ENCODE data around the gene MALL. TPM values are rescaled to one million over a fixed set of nuclear protein-coding genes. Genes with fewer than 3 reads are reported as not detected.
A peak's percentile ranks its signal among the peaks of the same experiment; 100 is the strongest.
"Not testable (repeated sequence)": the region's sequence is repeated elsewhere in the genome, so short reads cannot be mapped to it uniquely, and the experiment has no call there.

MALL gene
- polyA plus RNA-seq: 100 to 1,000 TPM; 123 to 199 (median 172) TPM
- long read RNA-seq, donor 1: 0 reads
- long read RNA-seq, donor 2, transcript MALL-201 (4 exons, 3,061 nt): major isoform, 44 of 51 reads
- long read RNA-seq, donor 2, partial matches to known transcripts: 5 of 51 reads
- long read RNA-seq, donor 2, other reads (novel, unspliced or antisense): 0 of 51 reads
- long read RNA-seq, donor 3, transcript MALL-201 (4 exons, 3,061 nt): major isoform, 38 of 38 reads
- long read RNA-seq, donor 3, partial matches to known transcripts: 0 of 38 reads
- long read RNA-seq, donor 3, other reads (novel, unspliced or antisense): 0 of 38 reads
- long read RNA-seq, donor 4: 0 reads
- long read RNA-seq, donor 5, transcript MALL-201 (4 exons, 3,061 nt): major isoform, 11 of 11 reads
- long read RNA-seq, donor 5, partial matches to known transcripts: 0 of 11 reads
- long read RNA-seq, donor 5, other reads (novel, unspliced or antisense): 0 of 11 reads
- long read RNA-seq, donor 6, transcript MALL-201 (4 exons, 3,061 nt): major isoform, 53 of 76 reads
- long read RNA-seq, donor 6, partial matches to known transcripts: 22 of 76 reads
- long read RNA-seq, donor 6, other reads (novel, unspliced or antisense): 0 of 76 reads
- long read RNA-seq, donor 7: 0 reads
- long read RNA-seq, donor 8: 0 reads
- long read RNA-seq, donor 9, transcript MALL-201 (4 exons, 3,061 nt): major isoform, 16 of 16 reads
- long read RNA-seq, donor 9, partial matches to known transcripts: 0 of 16 reads
- long read RNA-seq, donor 9, other reads (novel, unspliced or antisense): 0 of 16 reads
- long read RNA-seq, donor 10, transcript MALL-201 (4 exons, 3,061 nt): major isoform, 37 of 37 reads
- long read RNA-seq, donor 10, partial matches to known transcripts: 0 of 37 reads
- long read RNA-seq, donor 10, other reads (novel, unspliced or antisense): 0 of 37 reads

DNA sequence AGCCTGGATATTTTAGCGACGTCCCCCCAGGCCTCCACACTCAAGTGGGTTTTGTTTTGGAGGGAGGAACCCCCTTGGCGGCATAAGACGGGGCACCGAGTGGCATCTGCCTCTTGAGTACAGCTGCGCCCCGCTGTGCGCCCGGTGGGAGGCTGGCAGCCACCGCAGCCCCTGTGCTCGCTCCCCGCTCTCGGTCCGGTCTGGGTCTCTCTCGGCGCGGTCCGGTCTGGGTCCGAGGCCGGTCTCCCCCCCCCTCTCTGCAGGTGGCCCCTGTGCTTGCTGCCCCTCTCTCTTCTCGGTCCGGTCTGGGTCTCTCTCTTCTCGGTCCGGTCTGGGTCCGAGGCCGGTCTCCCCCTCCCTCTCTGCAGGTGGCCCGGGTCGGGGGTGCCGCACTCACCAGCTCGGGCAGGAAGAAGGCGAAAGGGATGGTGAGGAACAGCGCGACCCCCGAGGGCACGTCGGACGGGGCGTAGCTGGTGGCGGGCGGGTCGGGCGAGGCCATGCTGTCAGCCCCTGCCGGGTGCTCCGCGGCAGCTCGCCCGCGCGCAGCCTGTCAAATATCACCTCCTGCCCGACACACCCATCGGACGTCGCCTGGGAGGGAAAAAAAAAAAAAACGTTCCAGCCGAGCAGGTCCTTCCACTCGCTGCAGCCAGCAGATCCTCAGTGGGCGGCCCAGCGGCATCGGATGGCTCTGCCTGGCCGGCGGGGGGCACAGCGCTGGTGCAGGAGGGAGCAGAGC lies at the start of gene MALL:
Gene MALL (minus strand): TSS at position 532 of the 742 bp plus-strand sequence. CDS start 30 bp downstream, at position 502.
- peak within 1 kb of the TSS; percentile 85 to 99 (median 99) for H3K27ac ChIP-seq (ENCODE audit: low read depth in 1 of 3, low read length in 2 of 3)
- FAIRE-seq: no peak
- peaks cover under 1 to 37% (median 7%) of the 10 kb centered on the region in 3 donors for H3K4me1 ChIP-seq (ENCODE audit: control insufficient read depth in 3 of 3, insufficient read depth in 2 of 3, low read depth in 1 of 3, low read length in 2 of 3)
- H3K27me3 ChIP-seq (ENCODE audit: control insufficient read depth in 3 of 3, insufficient read depth in 3 of 3, low read length in 3 of 3): peaks cover 0 to 8% (median 3%) of the 10 kb centered on the region in 3 donors
- H3K4me3 ChIP-seq (ENCODE audit: low read depth in 1 of 3, low read length in 3 of 3): peak within 1 kb of the TSS; percentile 41 to 93 (median 64)
- peaks cover 0 to 6% (median 0%) of the 10 kb centered on the region in 3 donors for H3K36me3 ChIP-seq (ENCODE audit: control insufficient read depth in 3 of 3, insufficient read depth in 2 of 3, low read depth in 1 of 3, low read length in 3 of 3)
- H3K9me3 ChIP-seq (ENCODE audit: control insufficient read depth in 2 of 2, insufficient read depth in 1 of 2, low read depth in 1 of 2, low read length in 1 of 2): no peaks in the 10 kb centered on the region
- peak; percentile 88 to 91 for DNase-seq
- WGBS, 3 donors: 8 to 16% (median 11%) methylated on average over 57 to 62 of the region's 62 CpGs

DNA sequence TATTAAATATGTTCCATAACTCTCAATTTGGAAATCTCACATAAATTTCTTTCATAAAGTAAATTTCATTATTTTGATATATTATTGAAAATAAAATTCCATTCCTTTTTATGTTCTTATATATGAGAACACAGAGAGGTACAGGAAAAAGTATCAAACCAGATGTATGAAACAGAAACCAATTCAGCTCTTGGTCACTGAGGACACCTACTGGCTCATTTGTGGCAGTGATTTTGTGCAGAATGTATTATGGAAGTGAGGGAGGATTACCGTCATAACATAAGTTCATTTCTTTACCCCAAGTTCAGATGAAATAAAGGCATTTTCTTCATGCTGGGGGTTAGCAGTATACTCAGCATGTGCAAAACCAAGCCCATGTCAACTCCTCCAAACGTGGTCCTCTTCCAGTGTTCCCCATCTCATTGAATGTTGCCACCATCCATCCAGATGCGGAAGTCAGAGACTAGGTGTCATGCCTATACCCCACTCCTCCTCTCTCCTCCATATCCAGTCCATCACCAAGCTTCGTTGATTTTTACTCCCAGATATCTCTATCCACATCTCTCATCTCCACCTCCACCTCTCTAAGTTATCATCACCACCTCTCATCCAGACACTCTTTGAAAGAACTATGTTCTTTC lies 41.7 kb upstream of the MALL start:
- no peaks in the 10 kb centered on the region for H3K4me1 ChIP-seq (ENCODE audit: control insufficient read depth in 3 of 3, insufficient read depth in 2 of 3, low read depth in 1 of 3, low read length in 2 of 3)
- H3K27ac ChIP-seq (ENCODE audit: low read depth in 1 of 3, low read length in 2 of 3): no peak overlapping the region
- 27 to 35% (median 29%) methylated on average over 4 of the region's 4 CpGs for WGBS, 3 donors
- H3K27me3 ChIP-seq (ENCODE audit: control insufficient read depth in 3 of 3, insufficient read depth in 3 of 3, low read length in 3 of 3): no peaks in the 10 kb centered on the region
- H3K36me3 ChIP-seq (ENCODE audit: control insufficient read depth in 3 of 3, insufficient read depth in 2 of 3, low read depth in 1 of 3, low read length in 3 of 3): no peaks in the 10 kb centered on the region
- H3K9me3 ChIP-seq (ENCODE audit: control insufficient read depth in 2 of 2, insufficient read depth in 1 of 2, low read depth in 1 of 2, low read length in 1 of 2): peaks cover 0 to 24% of the 10 kb centered on the region in 2 donors
- DNase-seq (peak; percentile 79 to 80), FAIRE-seq (no peak)
- no peak overlapping the region for H3K4me3 ChIP-seq (ENCODE audit: low read depth in 1 of 3, low read length in 3 of 3)

- H3K36me3 ChIP-seq (ENCODE audit: control insufficient read depth in 3 of 3, insufficient read depth in 2 of 3, low read depth in 1 of 3, low read length in 3 of 3); H3K27me3 ChIP-seq (ENCODE audit: control insufficient read depth in 3 of 3, insufficient read depth in 3 of 3, low read length in 3 of 3); FAIRE-seq; H3K4me1 ChIP-seq (ENCODE audit: control insufficient read depth in 3 of 3, insufficient read depth in 2 of 3, low read depth in 1 of 3, low read length in 2 of 3); DNase-seq; H3K4me3 ChIP-seq (ENCODE audit: low read depth in 1 of 3, low read length in 3 of 3); H3K27ac ChIP-seq (ENCODE audit: low read depth in 1 of 3, low read length in 2 of 3): not testable (repeated sequence)
- WGBS, 3 donors: 94 to 97% (median 97%) methylated on average over 4 of the region's 4 CpGs
- H3K9me3 ChIP-seq (ENCODE audit: control insufficient read depth in 2 of 2, insufficient read depth in 1 of 2, low read depth in 1 of 2, low read length in 1 of 2): peaks cover 0 to 24% of the 10 kb centered on the region in 2 donors
These were observed 39.2 kb upstream of the MALL start for GRCh38 chr2:110154828-110155227.

DNA sequence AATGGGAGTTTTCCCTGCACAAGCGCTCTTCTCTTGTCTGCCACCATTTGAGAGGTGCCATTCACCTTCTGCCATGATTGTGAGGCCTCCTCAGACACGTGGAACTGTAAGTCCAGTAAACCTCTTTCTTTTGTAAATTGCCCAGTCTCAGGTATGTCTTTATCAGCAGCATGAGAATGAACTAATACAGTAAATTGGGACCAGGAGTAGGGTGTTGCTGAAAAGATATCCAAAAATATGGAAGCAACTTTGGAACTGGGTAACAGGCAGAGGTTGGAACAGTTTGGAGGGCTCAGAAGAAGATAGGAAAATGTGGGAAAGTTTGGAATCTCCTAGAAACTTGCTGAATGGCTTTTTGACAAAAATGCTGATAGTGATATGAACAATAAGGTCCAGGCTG lies 38.6 kb upstream of the MALL start:
- H3K27ac ChIP-seq (ENCODE audit: low read depth in 1 of 3, low read length in 2 of 3); FAIRE-seq: not testable (repeated sequence)

GRCh38 chr2:110153416-110153815 lies 37.8 kb upstream of the MALL start:
- no peak for FAIRE-seq
- peaks cover 0 to 24% of the 10 kb centered on the region in 2 donors for H3K9me3 ChIP-seq (ENCODE audit: control insufficient read depth in 2 of 2, insufficient read depth in 1 of 2, low read depth in 1 of 2, low read length in 1 of 2)
- H3K27me3 ChIP-seq (ENCODE audit: control insufficient read depth in 3 of 3, insufficient read depth in 3 of 3, low read length in 3 of 3): no peaks in the 10 kb centered on the region
- WGBS, 3 donors: 77 to 91% (median 90%) methylated on average over 2 of the region's 2 CpGs
- H3K4me3 ChIP-seq (ENCODE audit: low read depth in 1 of 3, low read length in 3 of 3): no peak overlapping the region
- no peak for DNase-seq
- no peaks in the 10 kb centered on the region for H3K36me3 ChIP-seq (ENCODE audit: control insufficient read depth in 3 of 3, insufficient read depth in 2 of 3, low read depth in 1 of 3, low read length in 3 of 3)
- no peak overlapping the region for H3K27ac ChIP-seq (ENCODE audit: low read depth in 1 of 3, low read length in 2 of 3)
- no peaks in the 10 kb centered on the region for H3K4me1 ChIP-seq (ENCODE audit: control insufficient read depth in 3 of 3, insufficient read depth in 2 of 3, low read depth in 1 of 3, low read length in 2 of 3)

More for the DNA sequence above, 38.6 kb upstream of the MALL start:
- H3K9me3 ChIP-seq (ENCODE audit: control insufficient read depth in 2 of 2, insufficient read depth in 1 of 2, low read depth in 1 of 2, low read length in 1 of 2): peaks cover 0 to 24% of the 10 kb centered on the region in 2 donors
- not testable (repeated sequence) for DNase-seq; H3K27me3 ChIP-seq (ENCODE audit: control insufficient read depth in 3 of 3, insufficient read depth in 3 of 3, low read length in 3 of 3); H3K36me3 ChIP-seq (ENCODE audit: control insufficient read depth in 3 of 3, insufficient read depth in 2 of 3, low read depth in 1 of 3, low read length in 3 of 3); H3K4me3 ChIP-seq (ENCODE audit: low read depth in 1 of 3, low read length in 3 of 3); H3K4me1 ChIP-seq (ENCODE audit: control insufficient read depth in 3 of 3, insufficient read depth in 2 of 3, low read depth in 1 of 3, low read length in 2 of 3)
- 73 to 91% (median 91%) methylated on average over 2 of the region's 2 CpGs for WGBS, 3 donors

- Histone ChIP-seq H3K27me3 (ENCODE audit: control insufficient read depth in 3 of 3, insufficient read depth in 3 of 3, low read length in 3 of 3) (no peaks in the 10 kb centered on the region), H3K36me3 (ENCODE audit: control insufficient read depth in 3 of 3, insufficient read depth in 2 of 3, low read depth in 1 of 3, low read length in 3 of 3) (no peaks in the 10 kb centered on the region), H3K27ac (ENCODE audit: low read depth in 1 of 3, low read length in 2 of 3) (no peak overlapping the region), H3K4me1 (ENCODE audit: control insufficient read depth in 3 of 3, insufficient read depth in 2 of 3, low read depth in 1 of 3, low read length in 2 of 3) (no peaks in the 10 kb centered on the region), H3K9me3 (ENCODE audit: control insufficient read depth in 2 of 2, insufficient read depth in 1 of 2, low read depth in 1 of 2, low read length in 1 of 2) (peaks cover 0 to 24% of the 10 kb centered on the region in 2 donors), H3K4me3 (ENCODE audit: low read depth in 1 of 3, low read length in 3 of 3) (no peak overlapping the region)
- FAIRE-seq (no peak), DNase-seq (no peak)
- 65 to 90% (median 75%) methylated on average over 3 of the region's 3 CpGs for WGBS, 3 donors
These were observed 37.3 kb upstream of the MALL start for GRCh38 chr2:110152943-110153342.

GRCh38 chr2:110149330-110150220 lies 34.0 kb upstream of the MALL start:
- 67 to 77% (median 70%) methylated on average over 6 of the region's 6 CpGs for WGBS, 3 donors
- H3K4me1 ChIP-seq (ENCODE audit: control insufficient read depth in 3 of 3, insufficient read depth in 2 of 3, low read depth in 1 of 3, low read length in 2 of 3): peaks cover 0 to 15% (median 3%) of the 10 kb centered on the region in 3 donors
- no peak for FAIRE-seq
- no peak overlapping the region for H3K4me3 ChIP-seq (ENCODE audit: low read depth in 1 of 3, low read length in 3 of 3)
- DNase-seq: no peak
- H3K9me3 ChIP-seq (ENCODE audit: control insufficient read depth in 2 of 2, insufficient read depth in 1 of 2, low read depth in 1 of 2, low read length in 1 of 2): peaks cover 0 to 7% of the 10 kb centered on the region in 2 donors
- no peaks in the 10 kb centered on the region for H3K36me3 ChIP-seq (ENCODE audit: control insufficient read depth in 3 of 3, insufficient read depth in 2 of 3, low read depth in 1 of 3, low read length in 3 of 3)
- no peaks in the 10 kb centered on the region for H3K27me3 ChIP-seq (ENCODE audit: control insufficient read depth in 3 of 3, insufficient read depth in 3 of 3, low read length in 3 of 3)
- no peak overlapping the region for H3K27ac ChIP-seq (ENCODE audit: low read depth in 1 of 3, low read length in 2 of 3)

All from small intestine (tissue), 16 donors.